Vagina (tissue), 2 donors: ENCODE data around the gene TMPRSS11B.

ENCODE experiments used
- POLR2A ChIP-seq, 2 donors: fragments of 450-650 bp; IDR thresholded peaks; one replicate each; pipeline ENCODE4 v1.6.1; 2017; ENCODE audit warnings: antibody characterized with exemption in 2 of 2, mild to moderate bottlenecking in 2 of 2, moderate library complexity in 2 of 2
- POLR2AphosphoS5 ChIP-seq, 2 donors: sonication (generic); formaldehyde crosslinking; IDR thresholded peaks; one replicate each; pipeline ENCODE4 v1.9.0; 2017; ENCODE audit warnings: antibody characterized with exemption in 2 of 2, mild to moderate bottlenecking in 2 of 2, low read depth in 1 of 2; ENCODE audit not compliant: insufficient read depth in 1 of 2
- TF ChIP-seq, protein P1 (sequence below), 3 experiments: fragments of 450-650 bp in 2 of 3; fragments of 200-600 bp in 1 of 3; sonication (generic) in 1 of 3; IDR thresholded peaks; one replicate each; pipeline ENCODE4 v1.5.1; 2017 to 2019; ENCODE audit warnings: antibody characterized with exemption in 3 of 3, mild to moderate bottlenecking in 2 of 3, moderate library complexity in 2 of 3

DNA sequence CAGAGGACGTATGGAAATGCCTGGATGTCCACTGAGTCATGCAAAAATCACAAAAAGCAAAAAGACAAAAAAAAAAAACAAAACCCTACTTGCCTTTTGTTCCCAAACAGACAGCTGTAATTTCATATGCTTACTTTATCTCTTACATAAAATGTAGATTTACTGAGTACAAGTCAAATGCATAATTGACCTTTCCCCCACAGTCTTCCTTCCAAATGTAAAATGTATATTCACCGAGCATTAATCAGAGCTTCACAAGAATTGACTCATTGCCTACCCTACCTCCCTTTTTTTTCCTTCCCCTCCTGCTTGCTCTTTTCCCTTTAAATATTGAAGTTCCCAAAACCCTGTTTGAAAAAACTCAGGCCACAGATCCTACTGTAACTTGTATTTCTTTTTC lies 32.5 kb upstream of the TMPRSS11B start:
- TF ChIP-seq, protein P1, sequence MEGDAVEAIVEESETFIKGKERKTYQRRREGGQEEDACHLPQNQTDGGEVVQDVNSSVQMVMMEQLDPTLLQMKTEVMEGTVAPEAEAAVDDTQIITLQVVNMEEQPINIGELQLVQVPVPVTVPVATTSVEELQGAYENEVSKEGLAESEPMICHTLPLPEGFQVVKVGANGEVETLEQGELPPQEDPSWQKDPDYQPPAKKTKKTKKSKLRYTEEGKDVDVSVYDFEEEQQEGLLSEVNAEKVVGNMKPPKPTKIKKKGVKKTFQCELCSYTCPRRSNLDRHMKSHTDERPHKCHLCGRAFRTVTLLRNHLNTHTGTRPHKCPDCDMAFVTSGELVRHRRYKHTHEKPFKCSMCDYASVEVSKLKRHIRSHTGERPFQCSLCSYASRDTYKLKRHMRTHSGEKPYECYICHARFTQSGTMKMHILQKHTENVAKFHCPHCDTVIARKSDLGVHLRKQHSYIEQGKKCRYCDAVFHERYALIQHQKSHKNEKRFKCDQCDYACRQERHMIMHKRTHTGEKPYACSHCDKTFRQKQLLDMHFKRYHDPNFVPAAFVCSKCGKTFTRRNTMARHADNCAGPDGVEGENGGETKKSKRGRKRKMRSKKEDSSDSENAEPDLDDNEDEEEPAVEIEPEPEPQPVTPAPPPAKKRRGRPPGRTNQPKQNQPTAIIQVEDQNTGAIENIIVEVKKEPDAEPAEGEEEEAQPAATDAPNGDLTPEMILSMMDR (IDR thresholded peaks at IDR 0.05), result no peak
- TF ChIP-seq POLR2AphosphoS5 (IDR thresholded peaks at IDR 0.05; ENCODE audit: insufficient read depth in 1 of 2, low read depth in 1 of 2) (no peak), POLR2A (IDR thresholded peaks at IDR 0.05) (no peak)
